HG03571 (cell line): ENCODE results near the gene RNF40.

Experiments used
- ATAC-seq: cut with Tn5 transposase; IDR thresholded peaks from one replicate; pipeline ENCODE4 v1.9.1; 2021; ENCODE audit not compliant: unreplicated experiment

The RNF40 gene

DNA sequence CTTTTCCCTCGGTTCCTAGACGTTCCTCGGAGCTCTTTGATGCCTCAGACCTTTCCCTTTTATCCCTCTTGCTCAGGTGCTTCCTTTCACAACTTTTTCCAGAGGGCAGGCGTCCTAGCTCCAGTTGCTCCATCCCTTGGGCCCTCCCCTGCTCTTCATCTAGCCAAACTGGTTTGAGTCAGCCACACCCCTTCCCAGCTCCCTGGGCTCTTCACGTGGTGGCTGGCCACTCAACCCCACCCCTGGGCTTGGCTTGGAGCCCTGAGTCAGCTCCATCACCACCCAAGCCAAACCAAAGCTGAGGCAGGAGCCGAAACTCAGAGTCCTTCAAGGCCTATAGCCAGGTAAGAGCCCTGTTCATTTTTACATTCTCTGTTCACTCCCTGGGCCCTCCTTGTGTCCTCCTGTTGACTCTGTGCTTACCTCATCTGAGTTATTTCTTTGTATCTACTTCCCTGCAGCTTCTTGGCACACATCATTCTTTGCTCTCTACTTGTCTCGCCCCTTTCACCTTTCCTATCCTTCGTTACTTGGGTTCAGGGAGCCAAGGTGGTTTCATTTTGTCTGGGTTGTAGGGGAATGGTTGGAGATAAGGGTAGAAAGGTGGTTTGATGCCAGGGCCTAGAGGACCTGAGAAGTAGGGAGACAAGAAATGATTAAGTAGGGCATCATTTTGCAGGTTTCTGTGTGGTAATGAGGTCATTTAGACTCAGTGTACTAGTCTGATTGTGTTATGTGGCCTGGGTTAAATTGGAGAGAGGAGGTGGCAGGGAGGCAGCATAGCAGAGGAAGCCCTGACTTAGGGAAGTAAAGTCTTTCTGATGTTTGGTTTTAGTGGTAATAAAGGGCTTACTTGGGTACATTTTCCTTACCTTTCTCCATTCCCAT, 21.5 kb upstream of the RNF40 start:
- ATAC-seq, result no peak

DNA sequence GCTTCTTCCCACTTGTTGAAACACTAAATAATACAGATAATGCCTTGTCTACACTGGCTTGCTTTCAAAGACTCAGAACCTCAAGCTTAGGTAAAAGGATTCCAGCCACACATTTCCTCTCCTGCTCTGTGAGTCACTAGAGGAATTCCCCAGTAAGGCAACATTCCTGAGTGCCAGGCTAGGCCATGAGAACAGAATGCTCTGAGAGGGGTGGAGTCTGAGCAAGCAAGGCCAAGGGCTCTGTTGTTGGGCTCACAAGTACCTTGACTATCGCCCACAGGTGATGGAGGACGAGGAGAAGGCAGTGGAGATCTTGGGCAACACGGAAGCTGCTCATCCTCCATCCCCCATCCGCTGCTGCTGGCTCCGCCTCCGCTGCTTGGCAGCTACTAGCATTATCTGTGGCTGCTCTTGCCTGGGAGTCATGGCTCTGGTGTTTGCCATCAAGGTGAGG, 20.6 kb upstream of the RNF40 start:
- ATAC-seq, result no peak

DNA sequence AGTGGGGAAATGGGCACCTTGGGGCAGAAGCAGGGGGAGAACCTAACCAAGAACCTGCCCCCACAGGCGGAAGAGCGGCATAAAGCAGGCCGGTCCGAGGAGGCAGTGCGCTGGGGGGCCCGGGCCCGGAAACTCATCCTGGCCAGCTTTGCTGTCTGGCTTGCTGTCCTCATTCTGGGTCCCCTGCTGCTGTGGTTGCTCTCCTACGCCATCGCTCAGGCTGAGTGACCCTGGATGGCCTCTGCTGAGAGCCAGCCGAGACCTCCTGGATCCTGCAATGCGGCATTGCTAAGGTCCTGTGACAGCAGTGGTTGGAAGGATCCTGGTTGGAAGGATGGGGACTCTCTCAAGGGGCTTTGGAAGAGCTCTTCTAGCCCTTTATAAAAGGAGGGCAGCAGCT, 18.4 kb upstream of the RNF40 start:
- ATAC-seq, result no peak

DNA sequence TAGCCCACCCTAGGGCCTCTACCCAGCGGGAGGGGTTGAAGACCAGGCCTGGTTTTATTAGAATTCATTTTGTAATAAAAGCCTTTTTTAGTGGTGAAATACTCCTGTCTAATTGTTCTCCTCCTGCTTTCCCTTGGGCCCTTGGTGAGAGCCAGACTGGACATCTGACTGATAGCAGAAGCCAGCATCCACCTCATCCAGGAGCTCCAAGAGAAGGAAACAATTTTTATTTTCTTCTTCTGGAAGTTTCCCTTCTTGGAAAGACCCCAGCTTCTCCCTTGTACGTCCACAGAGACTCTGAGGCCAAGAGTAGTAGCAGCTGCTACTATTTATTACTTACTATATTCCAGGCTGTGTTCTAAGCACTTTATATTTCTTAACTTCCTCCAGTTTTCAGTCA, 17.9 kb upstream of the RNF40 start:
- ATAC-seq, result no peak

DNA sequence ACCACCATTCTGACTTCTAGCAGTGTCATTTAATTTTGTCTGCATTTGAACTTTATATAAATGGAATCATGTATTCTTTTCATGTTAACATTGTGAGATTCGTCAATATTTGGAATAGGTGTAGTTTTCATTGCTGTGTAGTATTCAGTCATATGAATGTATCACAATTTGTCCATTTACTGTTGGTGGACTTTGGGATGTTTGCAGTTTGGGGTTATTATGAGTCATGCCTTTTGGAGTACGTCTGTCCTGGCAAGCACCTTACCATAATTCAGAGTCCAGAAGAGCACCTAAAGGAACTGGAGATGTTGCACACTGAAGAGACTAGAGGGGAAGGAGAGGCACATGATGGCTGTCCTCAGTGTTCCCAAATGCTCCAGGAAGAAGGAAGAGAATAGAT, 17.0 kb upstream of the RNF40 start:
- ATAC-seq, result no peak

DNA sequence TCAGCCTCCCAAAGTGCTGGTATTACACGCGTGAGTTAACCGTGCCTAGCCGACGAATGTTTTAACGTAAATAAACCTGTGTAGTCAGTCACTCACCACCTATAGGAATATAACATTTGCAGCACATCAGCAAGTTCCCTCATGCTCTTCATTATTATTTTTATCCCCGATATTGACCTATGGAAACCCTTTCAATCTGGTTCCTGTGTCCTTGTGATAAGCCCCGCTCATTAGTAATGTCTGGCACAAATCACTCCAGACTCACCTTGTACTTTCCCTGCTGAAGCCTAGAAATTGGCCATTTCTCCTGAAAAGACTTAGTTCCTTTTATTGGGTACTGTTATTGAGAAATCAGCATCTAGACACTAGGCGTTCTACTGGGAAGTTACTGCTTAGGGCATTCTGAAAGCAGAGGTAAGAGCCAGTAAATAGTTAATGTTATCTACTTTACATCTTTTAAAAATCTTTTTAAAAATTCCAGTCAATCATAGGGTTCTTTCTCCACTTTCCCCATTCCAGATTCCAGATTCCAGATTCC, 15.4 kb upstream of the RNF40 start:
- no peak for ATAC-seq

DNA sequence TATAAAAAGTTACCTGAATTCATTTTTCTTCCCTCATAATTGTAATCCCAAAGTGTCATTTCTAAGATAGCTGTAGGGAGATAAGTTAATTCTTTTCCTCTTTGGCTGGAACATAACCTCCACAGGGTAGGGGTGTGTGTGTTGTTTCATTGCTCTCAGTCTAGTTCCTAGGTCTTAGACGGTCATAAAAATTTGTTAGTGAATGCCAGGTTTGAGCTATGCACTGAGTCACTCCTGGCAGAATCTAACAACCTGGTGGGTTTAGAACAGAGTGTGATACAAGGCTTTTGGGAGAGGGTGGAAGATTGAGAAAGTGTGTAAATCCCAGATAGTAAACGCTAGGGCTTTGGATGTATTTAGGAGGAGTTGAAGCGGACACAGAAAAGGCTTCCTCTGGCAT, 14.8 kb upstream of the RNF40 start:
- no peak for ATAC-seq

DNA sequence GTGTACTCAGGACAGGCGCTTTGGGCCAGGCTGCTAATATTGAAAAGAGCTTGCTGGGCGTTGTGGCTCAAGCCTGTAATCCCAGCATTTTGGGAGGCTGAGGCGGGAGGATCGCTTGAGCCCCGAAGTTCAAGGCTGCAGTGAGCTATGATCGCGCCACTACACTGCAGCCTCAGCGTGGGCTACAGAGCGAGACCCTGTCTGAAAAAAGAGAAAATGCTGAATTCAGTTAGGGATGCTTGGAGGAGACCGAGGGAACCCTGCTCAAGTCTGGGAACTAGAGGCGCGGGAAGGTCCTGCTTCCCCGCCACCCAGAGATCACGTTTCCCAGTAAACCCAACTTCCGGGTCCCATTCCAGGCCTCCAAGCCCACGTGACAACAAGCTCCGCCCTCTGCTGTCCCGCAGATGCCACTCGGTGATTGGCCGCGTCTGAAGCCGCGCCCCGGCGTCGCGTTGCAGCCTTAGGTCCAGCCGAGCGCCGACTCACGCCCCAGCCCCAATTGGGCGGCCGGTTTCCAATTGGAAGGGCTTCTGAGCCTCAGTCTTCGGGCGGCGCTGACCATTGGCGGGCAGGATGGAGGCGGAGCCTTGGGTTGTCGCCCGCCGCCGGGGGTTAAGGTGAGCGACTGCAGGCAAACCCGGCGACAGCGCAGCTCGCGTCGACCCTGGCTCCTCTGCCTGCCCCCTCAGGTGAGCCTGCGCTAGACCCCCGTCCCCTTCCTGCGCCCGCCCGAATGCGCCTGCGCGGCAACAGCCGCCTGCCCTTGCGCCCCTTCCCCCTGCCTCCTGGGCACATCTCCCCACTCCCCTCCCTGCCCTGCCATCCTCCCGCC, 14.1 kb upstream of the RNF40 start, which contains the start of gene PHKG2:
PHKG2 (plus strand) TSS at position 627 of the 835 bp plus-strand sequence. CDS start 396 bp downstream, outside the sequence.
- peak; percentile 91 for ATAC-seq

DNA sequence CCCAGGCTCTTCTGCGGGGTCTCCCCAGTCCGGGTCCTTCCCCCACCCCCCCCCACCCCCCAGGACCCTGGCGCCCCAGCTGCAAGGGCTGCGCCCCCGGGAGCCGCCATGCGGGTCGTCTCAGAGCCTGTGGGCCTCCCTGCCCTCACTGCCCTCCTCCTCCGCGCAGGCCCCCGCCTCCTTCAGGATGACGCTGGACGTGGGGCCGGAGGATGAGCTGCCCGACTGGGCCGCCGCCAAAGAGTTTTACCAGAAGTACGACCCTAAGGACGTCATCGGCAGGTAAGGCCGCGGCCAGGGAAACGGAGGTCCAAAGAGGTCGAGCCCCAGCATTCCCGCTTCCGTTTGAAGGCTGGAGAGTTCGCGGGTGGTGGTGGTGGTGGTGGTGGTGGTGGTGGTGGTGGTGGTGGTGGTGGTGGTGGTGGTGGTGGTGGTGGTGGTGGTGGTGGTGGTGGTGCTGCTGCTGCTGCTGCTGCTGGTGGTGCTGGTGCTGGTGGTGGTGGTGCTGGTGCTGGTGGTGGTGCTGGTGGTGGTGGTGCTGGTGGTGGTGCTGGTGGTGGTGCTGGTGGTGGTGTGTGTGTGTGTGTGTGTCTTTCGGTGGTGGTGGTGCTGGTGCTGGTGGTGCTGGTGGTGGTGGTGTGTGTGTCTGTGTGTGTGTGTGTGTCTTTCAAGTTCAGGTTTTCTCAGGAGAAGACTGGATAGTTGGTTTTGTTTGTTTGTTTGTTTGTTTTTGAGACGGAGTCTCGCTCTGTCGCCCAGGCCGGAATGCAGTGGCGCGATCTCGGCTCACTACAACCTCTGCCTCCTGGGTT, 13.3 kb upstream of the RNF40 start:
- peak; percentile 12 for ATAC-seq

DNA sequence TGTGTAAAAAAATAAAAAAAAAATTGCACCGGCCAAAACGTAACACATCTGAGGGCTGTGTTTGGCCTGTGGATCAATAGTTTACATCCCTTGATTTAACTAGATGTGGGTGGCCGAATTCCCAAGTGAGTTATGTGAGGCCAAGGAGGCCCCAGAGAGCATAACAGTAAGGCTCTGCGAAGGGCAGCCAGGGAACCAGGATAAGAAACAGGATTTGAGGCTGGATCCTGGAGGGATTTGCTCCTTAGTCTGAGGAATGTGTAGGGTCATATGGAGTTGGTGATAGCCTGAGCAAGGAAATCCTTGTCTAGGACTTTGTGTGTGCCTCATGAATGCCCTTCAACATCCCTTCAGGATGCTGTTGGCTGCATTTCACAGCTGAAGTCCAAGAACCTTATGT, 11.9 kb upstream of the RNF40 start:
- ATAC-seq, result no peak

DNA sequence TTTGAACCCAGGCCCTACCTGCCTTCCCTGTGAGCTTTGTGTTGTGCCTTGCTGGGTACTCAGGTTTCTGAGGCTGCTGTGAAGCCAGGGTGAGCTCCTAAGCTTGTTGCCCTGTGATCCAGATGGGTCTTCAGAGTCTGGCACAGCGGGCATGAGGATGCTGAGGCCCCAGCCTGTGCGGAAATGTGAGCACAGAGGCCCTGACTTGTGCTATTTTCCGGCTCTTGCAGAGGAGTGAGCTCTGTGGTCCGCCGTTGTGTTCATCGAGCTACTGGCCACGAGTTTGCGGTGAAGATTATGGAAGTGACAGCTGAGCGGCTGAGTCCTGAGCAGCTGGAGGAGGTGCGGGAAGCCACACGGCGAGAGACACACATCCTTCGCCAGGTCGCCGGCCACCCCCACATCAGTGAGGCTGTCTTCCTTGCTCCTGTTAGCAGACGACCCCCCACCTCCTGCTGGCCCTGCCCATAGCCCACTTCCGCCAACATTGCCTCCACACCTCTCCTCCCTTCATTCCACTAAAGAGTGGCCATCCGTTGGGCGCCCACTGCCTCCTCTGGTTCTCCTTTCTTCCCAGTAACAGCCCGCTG, 11.2 kb upstream of the RNF40 start:
- no peak for ATAC-seq

DNA sequence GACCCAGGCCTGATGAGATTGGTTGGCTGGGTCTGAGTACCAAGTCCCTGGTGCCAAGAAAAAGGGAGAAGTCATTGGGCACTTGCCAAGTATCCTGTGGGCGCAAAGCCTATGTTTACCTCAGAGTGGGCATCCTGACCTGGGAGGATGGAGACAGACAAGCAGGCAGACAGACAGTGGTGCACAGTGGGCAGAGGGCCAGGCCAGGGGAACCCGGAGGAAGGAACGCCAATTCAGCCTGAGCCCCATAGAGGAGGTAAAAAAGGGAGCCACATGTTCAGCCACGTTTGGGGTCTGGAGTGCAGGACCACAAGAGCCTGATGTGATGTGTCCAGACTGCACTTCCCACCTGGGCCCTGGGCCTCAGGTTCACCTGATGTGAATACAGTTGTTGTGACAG, 8.5 kb upstream of the RNF40 start:
- ATAC-seq, result no peak

DNA sequence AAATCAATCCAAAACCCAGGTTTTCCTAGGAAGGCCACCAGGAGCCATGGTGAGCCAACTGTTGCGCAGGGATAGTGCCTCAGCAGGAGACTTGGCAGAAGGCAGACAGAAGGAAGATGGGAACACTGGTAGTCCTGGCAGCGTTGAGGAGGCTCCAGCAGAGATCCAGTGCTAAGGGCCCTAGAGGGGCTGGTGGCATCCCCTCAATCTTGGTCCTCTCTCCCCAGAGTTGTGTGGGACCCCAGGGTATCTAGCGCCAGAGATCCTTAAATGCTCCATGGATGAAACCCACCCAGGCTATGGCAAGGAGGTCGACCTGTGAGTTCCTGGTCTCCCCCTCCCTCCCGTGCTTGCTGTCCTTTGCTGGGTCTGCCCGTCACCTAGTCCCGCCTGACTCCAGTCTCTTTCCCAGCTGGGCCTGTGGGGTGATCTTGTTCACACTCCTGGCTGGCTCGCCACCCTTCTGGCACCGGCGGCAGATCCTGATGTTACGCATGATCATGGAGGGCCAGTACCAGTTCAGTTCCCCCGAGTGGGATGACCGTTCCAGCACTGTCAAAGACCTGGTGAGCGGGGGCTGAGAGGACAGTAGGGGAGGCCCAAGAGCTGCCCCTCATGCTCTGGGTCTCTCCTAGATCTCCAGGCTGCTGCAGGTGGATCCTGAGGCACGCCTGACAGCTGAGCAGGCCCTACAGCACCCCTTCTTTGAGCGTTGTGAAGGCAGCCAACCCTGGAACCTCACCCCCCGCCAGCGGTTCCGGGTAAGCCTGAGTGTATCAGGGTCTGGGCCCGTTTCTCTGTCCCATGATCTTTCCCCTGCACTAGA, 6.0 kb upstream of the RNF40 start:
- no peak for ATAC-seq

DNA sequence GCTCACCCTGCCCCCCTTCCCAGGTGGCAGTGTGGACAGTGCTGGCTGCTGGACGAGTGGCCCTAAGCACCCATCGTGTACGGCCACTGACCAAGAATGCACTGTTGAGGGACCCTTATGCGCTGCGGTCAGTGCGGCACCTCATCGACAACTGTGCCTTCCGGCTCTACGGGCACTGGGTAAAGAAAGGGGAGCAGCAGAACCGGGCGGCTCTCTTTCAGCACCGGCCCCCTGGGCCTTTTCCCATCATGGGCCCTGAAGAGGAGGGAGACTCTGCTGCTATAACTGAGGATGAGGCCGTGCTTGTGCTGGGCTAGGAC, 5.4 kb upstream of the RNF40 start:
- ATAC-seq, result no peak

DNA sequence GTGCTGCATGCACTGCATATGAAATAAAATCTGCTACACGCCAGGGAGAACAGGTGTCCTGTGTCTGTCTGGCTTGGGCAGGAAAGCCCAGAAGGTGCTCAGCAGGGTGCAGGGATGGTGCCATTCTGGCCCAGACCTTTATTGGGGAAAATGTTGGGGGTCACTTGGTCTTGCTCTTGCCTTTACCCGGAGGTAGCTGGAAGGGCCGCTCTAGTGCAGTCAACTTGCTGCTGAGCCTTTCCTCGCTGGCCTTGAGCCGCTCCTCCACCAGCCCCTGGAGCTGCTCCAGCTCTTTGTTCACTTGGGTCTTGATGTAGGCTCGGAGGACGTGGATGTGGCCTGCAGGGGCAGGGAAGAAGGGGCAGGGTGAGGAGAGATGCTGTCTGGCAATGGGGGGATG, 4.8 kb upstream of the RNF40 start:
- no peak for ATAC-seq

DNA sequence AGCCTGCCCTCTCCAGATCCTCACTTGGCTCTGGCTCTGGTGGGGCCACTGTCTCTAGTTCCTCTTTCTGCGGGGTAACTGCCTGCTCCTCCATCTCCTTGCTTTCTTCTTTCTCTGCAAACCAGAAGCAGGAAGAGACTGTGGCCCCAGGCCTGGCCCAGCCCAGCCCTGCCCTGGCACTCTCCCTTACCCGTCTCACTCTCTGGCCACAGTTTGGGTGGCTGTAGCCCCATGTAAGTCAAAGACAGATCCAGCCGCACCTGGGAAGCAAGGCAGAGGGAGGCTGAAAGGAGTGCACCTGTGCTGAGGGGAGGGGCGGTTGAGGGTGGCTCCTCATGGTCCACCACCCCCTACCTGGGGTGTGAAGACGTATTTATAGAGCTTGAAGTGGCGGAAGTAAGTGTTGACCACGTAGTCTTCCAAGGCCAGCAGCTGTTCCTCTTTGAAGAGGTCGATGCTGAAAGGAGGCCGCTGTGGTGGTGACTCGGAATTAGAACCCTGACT, 3.1 kb upstream of the RNF40 start:
- no peak for ATAC-seq

DNA sequence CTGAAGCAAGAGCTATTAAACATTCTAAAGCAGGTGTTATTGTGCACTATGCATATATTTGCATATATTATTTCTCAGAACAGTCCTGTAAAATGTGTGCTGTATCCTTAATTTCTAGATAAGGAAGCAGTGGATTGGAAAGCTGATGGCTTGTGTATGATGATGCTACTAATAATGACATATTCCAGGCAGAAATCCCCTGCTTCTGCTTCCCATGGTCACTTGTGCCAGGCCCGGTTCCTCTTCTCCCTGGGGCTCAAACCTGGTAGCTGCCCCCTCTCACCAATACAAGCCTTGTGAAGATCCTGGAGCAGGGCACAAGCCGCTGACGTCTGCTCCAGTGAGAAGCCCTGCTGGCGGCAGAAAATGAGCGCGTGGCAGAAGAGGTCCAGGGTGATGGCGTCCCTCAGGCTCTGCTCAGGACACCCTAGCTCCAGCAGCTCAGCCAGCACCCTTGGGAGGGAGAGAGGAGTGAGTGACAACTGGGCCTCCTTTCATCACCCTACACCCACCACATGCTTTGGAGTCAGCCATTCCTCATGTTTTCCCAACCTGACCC, 2.0 kb upstream of the RNF40 start:
- ATAC-seq, result no peak

DNA sequence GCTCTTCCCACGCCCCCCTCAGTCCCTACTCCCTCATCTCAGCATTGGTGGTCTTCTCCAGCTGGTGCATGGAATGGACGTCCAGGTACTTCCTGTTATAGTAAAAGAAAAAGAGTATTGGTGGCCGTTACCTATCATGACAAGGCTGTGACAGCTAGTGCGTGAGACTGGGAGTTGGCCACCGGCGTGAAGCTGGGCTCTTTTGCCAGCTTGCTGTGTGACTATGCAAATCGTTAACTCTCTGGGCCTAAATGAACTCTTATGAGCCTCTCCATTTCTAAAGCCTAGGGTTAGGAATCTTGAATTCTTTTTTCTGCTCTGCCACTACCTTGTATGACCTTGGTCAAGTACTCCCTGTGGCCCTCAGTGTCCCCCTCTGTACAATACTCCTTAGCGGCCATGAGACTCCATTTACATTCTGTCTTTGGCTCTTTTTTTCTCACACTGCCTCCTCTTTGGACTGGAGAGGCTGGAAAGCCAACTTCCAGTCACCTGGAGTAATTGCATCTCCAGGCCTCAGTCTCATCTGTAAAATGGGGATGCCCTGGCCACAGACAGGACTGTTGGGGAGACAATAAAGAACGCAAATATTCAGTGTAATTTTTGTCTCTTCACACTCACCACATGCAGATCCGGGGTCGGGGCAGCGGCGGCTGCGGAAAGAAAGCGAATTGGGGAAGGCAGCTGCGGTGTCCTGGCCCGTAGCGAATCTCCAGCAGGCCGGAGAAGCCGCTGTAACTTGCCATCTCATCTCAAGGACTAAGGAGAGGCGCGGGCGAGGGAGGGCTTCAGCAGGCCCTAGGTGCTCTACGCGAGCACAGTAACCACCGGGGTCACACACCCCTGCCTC, 1.3 kb upstream of the RNF40 start:
- ATAC-seq, result peak; percentile 14
